Mesendoderm (in vitro differentiated cells): Measurements from ENCODE around the gene UBTD2.
A peak's percentile ranks its signal among the peaks of the same experiment; 100 is the strongest.
"Not testable (repeated sequence)": the region's sequence is repeated elsewhere in the genome, so short reads cannot be mapped to it uniquely, and the experiment has no call there.

Source experiments
- DNase-seq: peaks from one replicate; pipeline ENCODE4 v3.0.0; 2013
- H2AK5ac ChIP-seq: 2 replicates; pipeline ENCODE4 v1.6.1; 2013; ENCODE audit warnings: low read length, inconsistent platforms
- H2BK120ac ChIP-seq: 2 replicates; pipeline ENCODE4 v1.6.1; 2013; ENCODE audit warnings: low read depth, mild to moderate bottlenecking, low read length, moderate library complexity, mixed read lengths
- H2BK15ac ChIP-seq: replicated peaks from 2 replicates; pipeline ENCODE4 v1.6.1; 2013; ENCODE audit warnings: low read depth, mild to moderate bottlenecking, moderate library complexity
- H2BK5ac ChIP-seq: 2 replicates; pipeline ENCODE4 v1.6.1; 2013; ENCODE audit warnings: low read length, inconsistent platforms
- H3K18ac ChIP-seq: 2 replicates; pipeline ENCODE4 v1.6.1; 2013; ENCODE audit warnings: mild to moderate bottlenecking, low read length, mixed read lengths
- H3K23ac ChIP-seq: one replicate; pipeline ENCODE4 v1.6.1; 2013; ENCODE audit warnings: low read length
- H3K27ac ChIP-seq: 2 replicates; pipeline ENCODE4 v1.5.1; 2013; ENCODE audit warnings: low read depth, mild to moderate bottlenecking, inconsistent platforms, low read length, moderate library complexity
- H3K27me3 ChIP-seq: 2 replicates; pipeline ENCODE4 v1.6.1; 2013; ENCODE audit warnings: low read length, control low read depth, mild to moderate bottlenecking, inconsistent platforms; ENCODE audit not compliant: insufficient read depth, poor library complexity
- H3K36me3 ChIP-seq: 2 replicates; pipeline ENCODE4 v1.6.1; 2013; ENCODE audit warnings: low read length, inconsistent platforms; ENCODE audit not compliant: control insufficient read depth, insufficient read depth
- H3K4ac ChIP-seq: one replicate; pipeline ENCODE4 v1.6.1; 2013; ENCODE audit warnings: low read depth, mild to moderate bottlenecking, low read length, moderate library complexity
- H3K4me1 ChIP-seq: 2 replicates; pipeline ENCODE4 v1.6.1; 2013; ENCODE audit warnings: low read depth, low read length, inconsistent platforms; ENCODE audit not compliant: control insufficient read depth
- H3K4me2 ChIP-seq: 2 replicates; pipeline ENCODE4 v1.6.1; 2013; ENCODE audit warnings: low read length
- H3K4me3 ChIP-seq: 2 replicates; pipeline ENCODE4 v1.5.1; 2013; ENCODE audit warnings: mild to moderate bottlenecking, low read length
- H3K56ac ChIP-seq: one replicate; pipeline ENCODE4 v1.6.1; 2013; ENCODE audit warnings: low read length
- H3K79me1 ChIP-seq: 2 replicates; pipeline ENCODE4 v1.6.1; 2013; ENCODE audit warnings: low read length, inconsistent platforms
- H3K79me2 ChIP-seq: 2 replicates; pipeline ENCODE4 v1.6.1; 2013; ENCODE audit warnings: mild to moderate bottlenecking, low read length; ENCODE audit not compliant: control insufficient read depth, insufficient read depth
- H3K9ac ChIP-seq: 2 replicates; pipeline ENCODE4 v1.6.1; 2013; ENCODE audit warnings: low read length, inconsistent platforms
- H4K5ac ChIP-seq: one replicate; pipeline ENCODE4 v1.6.1; 2013; ENCODE audit warnings: low read length
- H4K8ac ChIP-seq: one replicate; pipeline ENCODE4 v1.6.1; 2013; ENCODE audit warnings: low read depth, mild to moderate bottlenecking, control low read depth, low read length, moderate library complexity
- WGBS: extraction: QIAGEN DNeasy Blood & Tissue Kit; methylation state at CpG from one replicate; pipeline ENCODE4 v1.1.7; 2013; ENCODE audit warnings: low lambda C conversion rate, missing lambda C conversion rate; ENCODE audit not compliant: insufficient coverage; ENCODE audit errors: extremely low coverage; 5-methylcytosine and 5-hydroxymethylcytosine counted together

UBTD2 gene

DNA sequence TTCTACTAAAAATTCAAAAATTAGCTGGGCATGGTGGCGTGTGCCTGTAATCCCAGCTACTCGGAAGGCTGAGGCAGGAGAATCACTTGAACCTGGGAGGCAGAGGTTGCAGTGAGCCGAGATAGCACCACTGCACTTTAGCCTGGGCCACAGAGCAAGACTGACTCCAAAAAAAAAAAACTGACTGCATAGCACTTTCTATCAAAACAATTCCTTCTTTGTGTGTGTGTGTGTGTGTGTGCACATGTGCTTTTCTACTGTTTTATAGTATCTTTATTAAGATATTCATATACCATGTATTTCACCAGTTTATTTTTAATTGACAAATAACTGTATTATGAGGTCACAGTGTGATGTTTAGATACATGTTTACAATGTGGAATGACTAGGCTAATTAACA, 3.6 kb upstream of the UBTD2 start:
- not testable (repeated sequence) for H3K9ac ChIP-seq, H3K18ac ChIP-seq, H3K27me3 ChIP-seq, H3K27ac ChIP-seq, H3K79me1 ChIP-seq, H4K5ac ChIP-seq, H3K4me2 ChIP-seq, H4K8ac ChIP-seq, H3K4me3 ChIP-seq, H2BK5ac ChIP-seq, H2BK120ac ChIP-seq, H2BK15ac ChIP-seq, H3K36me3 ChIP-seq, H3K4me1 ChIP-seq, DNase-seq, H3K79me2 ChIP-seq, H3K4ac ChIP-seq, H2AK5ac ChIP-seq, H3K56ac ChIP-seq, H3K23ac ChIP-seq
- no CpG with 5 or more reads among the region's 3 CpGs for WGBS

DNA sequence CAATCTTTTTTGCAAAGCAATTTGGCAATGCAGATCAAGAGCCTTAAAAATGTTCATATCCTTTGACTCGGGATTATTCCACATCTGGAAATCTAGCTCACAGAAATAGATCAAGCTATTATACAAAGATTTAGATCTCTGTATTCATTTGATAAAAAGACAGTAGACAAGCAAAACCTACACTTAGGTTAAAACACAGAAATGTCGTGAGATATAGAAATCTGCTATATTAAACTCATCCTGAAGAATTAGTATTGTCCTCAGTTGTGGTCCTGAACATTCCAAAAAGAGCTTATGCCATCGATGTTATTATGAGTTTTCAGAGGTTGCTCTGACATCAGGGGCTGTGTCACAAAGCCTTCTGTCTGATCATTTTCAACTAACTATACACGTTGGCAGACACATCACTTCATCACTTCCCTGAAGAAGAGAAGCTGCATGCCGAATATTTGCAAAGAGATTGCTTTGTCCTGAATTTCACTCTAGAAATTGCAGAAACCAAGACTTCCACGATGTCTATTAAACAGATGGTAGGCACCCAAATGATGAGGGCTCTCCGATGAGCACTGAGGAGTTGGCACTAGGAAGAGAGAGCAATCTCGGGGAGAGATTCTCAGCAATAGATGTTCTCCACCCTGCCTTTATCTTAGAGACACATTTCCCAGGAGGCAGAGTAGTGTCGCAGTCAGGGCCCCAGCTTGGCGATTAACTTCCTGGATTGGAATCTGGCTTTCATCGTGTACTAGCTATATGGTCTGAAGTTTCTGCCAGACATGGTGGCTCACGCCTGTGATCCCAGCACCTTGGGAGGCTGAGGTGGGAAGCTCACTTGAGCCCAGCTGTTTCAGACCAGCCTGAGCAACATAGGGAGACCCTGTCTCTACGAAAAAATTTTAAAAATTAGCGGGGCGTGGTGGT, 1.9 kb upstream of the UBTD2 start:
- no peak overlapping the region for H3K23ac ChIP-seq
- no peak overlapping the region for H3K18ac ChIP-seq
- H3K4ac ChIP-seq = no peak overlapping the region
- no peak overlapping the region for H3K4me2 ChIP-seq
- H3K79me2 ChIP-seq = peaks cover 22% of the 10 kb centered on the region
- no peak overlapping the region for H2AK5ac ChIP-seq
- H3K4me3 ChIP-seq = no peak overlapping the region
- no peak overlapping the region for H4K8ac ChIP-seq
- no peak overlapping the region for H2BK15ac ChIP-seq
- no peak overlapping the region for H3K27ac ChIP-seq
- no peaks in the 10 kb centered on the region for H3K36me3 ChIP-seq
- DNase-seq = peak; percentile 60
- H3K79me1 ChIP-seq = no peaks in the 10 kb centered on the region
- no peak overlapping the region for H4K5ac ChIP-seq
- H3K9ac ChIP-seq = no peak overlapping the region
- H3K27me3 ChIP-seq = no peaks in the 10 kb centered on the region
- WGBS = no CpG with 5 or more reads among the region's 15 CpGs
- H3K4me1 ChIP-seq = no peaks in the 10 kb centered on the region
- H2BK120ac ChIP-seq = no peak overlapping the region
- H2BK5ac ChIP-seq = no peak overlapping the region
- no peak overlapping the region for H3K56ac ChIP-seq

GRCh38 chr5:172284611-172284980, 1.0 kb upstream of the UBTD2 start:
- Histone ChIP-seq H3K9ac (peak overlapping the region; percentile 84), H3K79me2 (peaks cover 31% of the 10 kb centered on the region), H4K8ac (peak overlapping the region; percentile 7), H3K36me3 (no peaks in the 10 kb centered on the region), H2BK120ac (no peak overlapping the region), H3K4me1 (no peaks in the 10 kb centered on the region), H2BK15ac (no peak overlapping the region), H3K4ac (peak overlapping the region; percentile 82), H3K56ac (peak overlapping the region; percentile 93), H2BK5ac (peak overlapping the region; percentile 80), H2AK5ac (no peak overlapping the region), H3K23ac (peak overlapping the region; percentile 66), H3K4me3 (peak overlapping the region; percentile 73), H3K4me2 (peak overlapping the region; percentile 73), H3K27me3 (no peaks in the 10 kb centered on the region), H3K27ac (peak overlapping the region; percentile 78), H4K5ac (no peak overlapping the region), H3K79me1 (no peaks in the 10 kb centered on the region), H3K18ac (peak overlapping the region; percentile 75)
- peak; percentile 65 for DNase-seq
- no CpG with 5 or more reads among the region's 11 CpGs for WGBS

DNA sequence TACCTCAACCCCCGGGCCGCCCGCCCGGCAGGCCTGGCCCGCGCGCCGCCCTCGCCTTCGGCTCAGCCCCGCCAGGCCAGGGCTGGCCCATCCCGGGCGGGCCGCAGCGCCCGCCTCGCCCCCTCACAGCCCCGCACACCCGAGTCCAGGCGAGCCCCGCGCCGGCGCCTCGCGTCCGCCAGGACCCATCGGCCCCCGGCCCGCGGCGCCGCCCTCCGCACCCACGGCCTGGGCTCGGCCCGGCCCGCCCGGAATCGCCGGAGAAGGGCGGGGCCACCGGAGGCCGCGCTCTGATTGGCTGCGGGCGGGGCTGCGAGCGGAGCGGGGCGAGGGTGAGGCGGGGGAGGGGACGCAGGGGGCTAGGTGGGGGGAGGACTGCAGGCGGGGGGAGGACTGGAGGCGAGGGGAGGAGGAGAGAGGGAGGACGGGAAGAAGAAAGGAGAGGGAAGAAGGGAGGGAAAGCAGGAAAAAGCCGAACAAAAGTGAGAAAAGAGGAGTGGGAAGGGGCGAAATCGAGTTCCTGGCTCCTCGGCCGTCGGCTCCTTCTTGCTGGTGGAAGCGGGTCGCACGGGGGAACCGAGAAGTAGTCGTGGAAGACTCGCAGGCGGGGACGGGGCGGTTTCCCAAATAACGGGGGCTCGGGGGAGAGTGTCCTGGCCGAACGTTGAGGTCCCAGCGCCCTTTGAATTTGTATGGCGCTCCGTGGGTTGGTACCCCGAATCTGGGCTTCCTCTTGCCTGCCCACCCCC, 472 bp upstream of the UBTD2 start:
- Histone ChIP-seq H2BK120ac (peak overlapping the region; percentile 89), H3K27ac (peak overlapping the region; percentile 95), H4K8ac (peak overlapping the region; percentile 100), H3K36me3 (no peaks in the 10 kb centered on the region), H3K79me1 (no peaks in the 10 kb centered on the region), H3K79me2 (peaks cover 36% of the 10 kb centered on the region), H3K56ac (peak overlapping the region; percentile 93), H2BK15ac (no peak overlapping the region), H3K4me2 (peak overlapping the region; percentile 73), H3K4me3 (peak overlapping the region; percentile 73), H3K27me3 (no peaks in the 10 kb centered on the region), H2BK5ac (peak overlapping the region; percentile 80), H4K5ac (no peak overlapping the region), H3K4ac (peak overlapping the region; percentile 82), H3K9ac (peak overlapping the region; percentile 92), H2AK5ac (no peak overlapping the region), H3K4me1 (no peaks in the 10 kb centered on the region), H3K18ac (peak overlapping the region; percentile 77), H3K23ac (peak overlapping the region; percentile 66)
- no CpG with 5 or more reads among the region's 79 CpGs for WGBS
- DNase-seq = peak; percentile 92

- Histone ChIP-seq H3K9ac (peak overlapping the region; percentile 92), H2AK5ac (no peak overlapping the region), H3K27me3 (no peaks in the 10 kb centered on the region), H4K5ac (no peak overlapping the region), H3K79me1 (no peaks in the 10 kb centered on the region), H3K18ac (peak overlapping the region; percentile 77), H3K27ac (peak overlapping the region; percentile 95), H3K4me3 (peak overlapping the region; percentile 90), H2BK120ac (no peak overlapping the region), H2BK15ac (no peak overlapping the region), H3K79me2 (peaks cover 50% of the 10 kb centered on the region), H3K4ac (no peak overlapping the region), H2BK5ac (no peak overlapping the region), H3K4me2 (peak overlapping the region; percentile 56), H3K23ac (peak overlapping the region; percentile 18), H3K4me1 (no peaks in the 10 kb centered on the region), H3K36me3 (no peaks in the 10 kb centered on the region), H3K56ac (peak overlapping the region; percentile 93), H4K8ac (no peak overlapping the region)
- DNase-seq = no peak
- no CpG with 5 or more reads among the region's 13 CpGs for WGBS
These were observed 1.1 kb downstream of the UBTD2 start for GRCh38 chr5:172282272-172283019.
